ENCODE measurements around the gene CCSER1.

GRCh38 chr4:90207887-90208454 lies 80.8 kb downstream of the CCSER1 start:
- TF ChIP-seq CTCF (IDR thresholded peaks at IDR 0.05) = no peak
- no peak for TF ChIP-seq POLR2A (IDR thresholded peaks at IDR 0.05)
